Measurements from ENCODE around the gene MMP28. TPM values are rescaled to one million over a fixed set of nuclear protein-coding genes. Genes with fewer than 3 reads are reported as not detected.

Gene MMP28
- 1 to 10 TPM; 1.6 to 5.0 (median 3.2) TPM for polyA plus RNA-seq (ENCODE audit: insufficient read length in 10 of 10)
- long read RNA-seq, donor 1, partial matches to known transcripts = 0 of 2 reads
- long read RNA-seq, donor 1, other reads (novel, unspliced or antisense) = 0 of 2 reads
- long read RNA-seq, donor 2, partial matches to known transcripts = 0 of 4 reads
- long read RNA-seq, donor 2, other reads (novel, unspliced or antisense) = 0 of 4 reads
- long read RNA-seq, donor 3 = 0 reads
- long read RNA-seq, donor 4, partial matches to known transcripts = 0 of 2 reads
- long read RNA-seq, donor 4, other reads (novel, unspliced or antisense) = 0 of 2 reads
- long read RNA-seq, donor 5, partial matches to known transcripts = 0 of 3 reads
- long read RNA-seq, donor 5, other reads (novel, unspliced or antisense) = 0 of 3 reads
- long read RNA-seq, donor 6, partial matches to known transcripts = 0 of 1 reads
- long read RNA-seq, donor 6, other reads (novel, unspliced or antisense) = 0 of 1 reads
- long read RNA-seq, donor 7, partial matches to known transcripts = 0 of 1 reads
- long read RNA-seq, donor 7, other reads (novel, unspliced or antisense) = 0 of 1 reads
- long read RNA-seq, donor 8 = 0 reads
- long read RNA-seq, donor 9 = 0 reads

GRCh38 chr17:35795007-35795870, at the start of gene MMP28:
Gene MMP28 (minus strand): TSS chr17:35795641. CDS start chr17:35795377, 264 bp downstream.
- peak in 1 of 3 donors; percentile 63 for DNase-seq

GRCh38 chr17:35844547-35844946, 49.1 kb upstream of the MMP28 start:
- DNase-seq = no peak

GRCh38 chr17:35843698-35844097, 48.3 kb upstream of the MMP28 start:
- no peak for DNase-seq

- no peak for DNase-seq
Measured at GRCh38 chr17:35842239-35842638, 46.8 kb upstream of the MMP28 start.

- no peak for DNase-seq
Measured at GRCh38 chr17:35841505-35841904, 46.1 kb upstream of the MMP28 start.

- no peak for DNase-seq
Measured at GRCh38 chr17:35841101-35841500, 45.7 kb upstream of the MMP28 start.

- DNase-seq = no peak
Measured at GRCh38 chr17:35825206-35825605, 29.8 kb upstream of the MMP28 start.

- DNase-seq = no peak
Measured at GRCh38 chr17:35821308-35821707, 25.9 kb upstream of the MMP28 start.

GRCh38 chr17:35819455-35819854, 24.0 kb upstream of the MMP28 start:
- no peak for DNase-seq

- no peak for DNase-seq
Measured at GRCh38 chr17:35817196-35817595, 21.8 kb upstream of the MMP28 start.

- no peak for DNase-seq
Measured at GRCh38 chr17:35816723-35817122, 21.3 kb upstream of the MMP28 start.

GRCh38 chr17:35812456-35812855, 17.0 kb upstream of the MMP28 start:
- DNase-seq = no peak

- no peak for DNase-seq
Measured at GRCh38 chr17:35811759-35812158, 16.3 kb upstream of the MMP28 start.

GRCh38 chr17:35809855-35810461, 14.5 kb upstream of the MMP28 start:
- no peak for DNase-seq

- DNase-seq = peak; percentile 97 to 99 (median 99)
Measured at GRCh38 chr17:35808962-35809854, 13.8 kb upstream of the MMP28 start, which contains the start of gene TAF15. Gene TAF15 (plus strand): TSS chr17:35809484. CDS start chr17:35809570, 86 bp downstream.

GRCh38 chr17:35808240-35808961, 13.0 kb upstream of the MMP28 start:
- peak in 1 of 3 donors; percentile 26 for DNase-seq

GRCh38 chr17:35807371-35808144, 12.1 kb upstream of the MMP28 start:
- peak in 1 of 3 donors; percentile 43 for DNase-seq

- peak; percentile 74 to 88 (median 77) for DNase-seq
Measured at GRCh38 chr17:35804658-35805192, 9.3 kb upstream of the MMP28 start.

All from muscle of back (tissue), 13 donors.